Heart left ventricle (tissue), 16 donors: ENCODE results near the gene KIF26B. TPM values are rescaled to one million over a fixed set of nuclear protein-coding genes. Genes with fewer than 3 reads are reported as not detected.

Experiments
- ATAC-seq, 4 donors: fragments of 200-7000 bp; cut with Tn5 transposase; one replicate each; pipeline ENCODE4 v1.9.1; 2020 to 2022; ENCODE audit warnings: moderate library complexity in 4 of 4, mild to moderate bottlenecking in 3 of 4, moderate number of reproducible peaks in 1 of 4
- DNase-seq, 5 donors: peaks; one replicate each; pipeline ENCODE4 v3.0.0-alpha.2; 2020
- H3K27ac ChIP-seq, 12 donors: fragments of 200-600 bp; sonication (generic) in 4 of 12; one replicate each; pipeline versions ENCODE4 v1.5.0 to v1.8.0; 2016 to 2022; ENCODE audit warnings: mild to moderate bottlenecking in 2 of 12
- H3K27me3 ChIP-seq, 9 donors: fragments of 200-600 bp; sonication (generic) in 2 of 9; one replicate each; pipeline versions ENCODE4 v1.5.1 to v1.8.0; 2016 to 2022; ENCODE audit warnings: mild to moderate bottlenecking in 3 of 9
- H3K36me3 ChIP-seq, 9 donors: fragments of 200-600 bp; sonication (generic) in 2 of 9; one replicate each; pipeline versions ENCODE4 v1.5.0 to v1.8.0; 2018 to 2022; ENCODE audit warnings: mild to moderate bottlenecking in 2 of 9
- H3K4me1 ChIP-seq, 12 donors: fragments of 200-600 bp; sonication (generic) in 4 of 12; one replicate each; pipeline versions ENCODE4 v1.5.0 to v1.8.0; 2016 to 2022; ENCODE audit warnings: mild to moderate bottlenecking in 3 of 12
- H3K4me3 ChIP-seq, 12 donors: fragments of 200-600 bp; sonication (generic) in 4 of 12; one replicate each; pipeline versions ENCODE4 v1.5.0 to v1.8.0; 2017 to 2022; ENCODE audit warnings: mild to moderate bottlenecking in 9 of 12, moderate library complexity in 4 of 12
- H3K9me3 ChIP-seq, 12 donors: fragments of 200-600 bp; sonication (generic) in 4 of 12; one replicate each; pipeline versions ENCODE4 v1.5.0 to v1.8.0; 2016 to 2022; ENCODE audit warnings: mild to moderate bottlenecking in 1 of 12
- POLR2A ChIP-seq, 2 donors: fragments of 450-650 bp; IDR thresholded peaks; one replicate each; pipeline ENCODE4 v1.6.1; 2017; ENCODE audit warnings: antibody characterized with exemption in 2 of 2, mild to moderate bottlenecking in 2 of 2, moderate library complexity in 2 of 2
- WGBS, 4 donors: extraction: QIAGEN DNeasy Blood & Tissue Kit in 2 of 4; methylation state at CpG; one replicate each; pipeline versions ENCODE4 v1.1.5 to v1.1.7; 2013 to 2018; 5-methylcytosine and 5-hydroxymethylcytosine counted together
- intact Hi-C, 10 donors: fragments of 100-400 bp; cut with DNase I; formaldehyde crosslinking; loops; one replicate each; pipeline versions ENCODE4 v1.11.1 to v1.14.2; 2022
- polyA plus RNA-seq, 2 donors: library from polyadenylated mRNA; stranded (reverse); fragments of 200-250 nt; gene quantifications; one replicate each; pipeline ENCODE4 v1.2.3, GENCODE V29; 2013
- total RNA-seq, 9 donors: library from RNA; depleted of rRNA in 2 of 9; stranded (reverse); fragments of >200 nt in 2 of 9; fragmentation: NEBNext Ultra II Directional in 3 of 9; extraction: Animal tissue kit (Norgen Biotek cat#: 25700) in 3 of 9; gene quantifications; one replicate each; pipeline versions ENCODE4 v1.1.0 to v1.2.4, GENCODE V29; 2016 to 2023
- TF ChIP-seq, protein P1 (sequence below), 12 donors: fragments of 200-600 bp; sonication (generic) in 4 of 12; IDR thresholded peaks; one replicate each; pipeline versions ENCODE4 v1.5.0 to v1.8.0; 2018 to 2022; ENCODE audit warnings: antibody characterized with exemption in 12 of 12, mild to moderate bottlenecking in 5 of 12
- donor health status: ischemic (EF 13 %, LVEDD 7.1; RV severe dilation, severe dysfunction).
- donor health status: healthy with polysubstance abuse.
- donor health status: DM: no; HTN: yes; CAD: no.
- donor health status: DM: no; HTN: no; CAD: no.
- donor health status: ischemic (EF 25% LVEDD 6.9; RV normal size, moderate dysfunction).
- donor health status: ischemic (EF 25% LVEDD 5.7; RV mildly dilated, moderate dysfunction).
- donor health status: healthy.
- donor health status: DM: yes; HTN: yes; CAD: no.
- donor health status: ischemic (EF 35%, LVEDD 5.7; RV mildly dilated, moderate dysfunction).
- donor health status: nonischemic (EF 11% LVEDD 7.7; RV severe dilation, severe dysfunction).
- donor health status: DM: yes; HTN: yes; CAD: no.
- donor health status: PGD.
- donor health status: ischemic (EF 29% LVEDD 5.4; RV normal size, mild dysfunction).
- donor health status: nonischemic (EF 23%, LVEDD 6.1; RV moderate dilation, normal function).

KIF26B gene
- total and polyA plus RNA-seq, 11 donors: 1.2 to 7.0 (median 2.3) TPM

DNA sequence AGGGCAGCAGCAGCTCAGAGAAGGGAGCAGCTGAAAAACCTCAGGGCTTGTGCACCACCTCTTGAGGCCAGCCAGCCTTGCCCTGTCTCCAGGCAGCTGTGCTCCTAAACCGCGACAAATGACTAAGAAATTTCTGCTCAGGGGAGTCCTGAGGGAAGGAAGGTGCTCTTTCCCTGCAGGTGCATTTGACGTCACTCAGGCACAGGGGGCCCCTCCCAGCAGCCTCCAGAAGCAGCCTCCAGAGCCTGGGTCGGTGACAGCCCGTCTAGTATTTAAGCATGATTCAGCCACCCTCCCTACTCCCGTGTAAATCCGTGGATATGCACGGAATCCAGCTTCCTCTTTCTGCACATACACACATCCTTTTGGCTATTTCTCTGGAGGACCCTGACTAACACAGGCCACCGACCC is 560.5 kb downstream of the KIF26B start:
- no peak overlapping the region for H3K27ac ChIP-seq
- TF ChIP-seq POLR2A (IDR thresholded peaks at IDR 0.05): no peak
- TF ChIP-seq, protein P1, sequence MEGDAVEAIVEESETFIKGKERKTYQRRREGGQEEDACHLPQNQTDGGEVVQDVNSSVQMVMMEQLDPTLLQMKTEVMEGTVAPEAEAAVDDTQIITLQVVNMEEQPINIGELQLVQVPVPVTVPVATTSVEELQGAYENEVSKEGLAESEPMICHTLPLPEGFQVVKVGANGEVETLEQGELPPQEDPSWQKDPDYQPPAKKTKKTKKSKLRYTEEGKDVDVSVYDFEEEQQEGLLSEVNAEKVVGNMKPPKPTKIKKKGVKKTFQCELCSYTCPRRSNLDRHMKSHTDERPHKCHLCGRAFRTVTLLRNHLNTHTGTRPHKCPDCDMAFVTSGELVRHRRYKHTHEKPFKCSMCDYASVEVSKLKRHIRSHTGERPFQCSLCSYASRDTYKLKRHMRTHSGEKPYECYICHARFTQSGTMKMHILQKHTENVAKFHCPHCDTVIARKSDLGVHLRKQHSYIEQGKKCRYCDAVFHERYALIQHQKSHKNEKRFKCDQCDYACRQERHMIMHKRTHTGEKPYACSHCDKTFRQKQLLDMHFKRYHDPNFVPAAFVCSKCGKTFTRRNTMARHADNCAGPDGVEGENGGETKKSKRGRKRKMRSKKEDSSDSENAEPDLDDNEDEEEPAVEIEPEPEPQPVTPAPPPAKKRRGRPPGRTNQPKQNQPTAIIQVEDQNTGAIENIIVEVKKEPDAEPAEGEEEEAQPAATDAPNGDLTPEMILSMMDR (IDR thresholded peaks at IDR 0.05): no peak
- H3K27me3 ChIP-seq: no peaks in the 10 kb centered on the region
- H3K9me3 ChIP-seq: no peaks in the 10 kb centered on the region
- no peak for ATAC-seq
- 37 to 53% (median 51%) methylated on average over 8 to 9 of the region's 9 CpGs for WGBS, 4 donors
- no peak overlapping the region for H3K4me3 ChIP-seq
- no peaks in the 10 kb centered on the region for H3K36me3 ChIP-seq
- H3K4me1 ChIP-seq: no peaks in the 10 kb centered on the region
- no peak for DNase-seq
- intact Hi-C loops: no loop called here

- Histone ChIP-seq H3K27me3 (no peaks in the 10 kb centered on the region), H3K4me1 (no peaks in the 10 kb centered on the region), H3K9me3 (no peaks in the 10 kb centered on the region), H3K4me3 (no peak overlapping the region), H3K27ac (no peak overlapping the region), H3K36me3 (no peaks in the 10 kb centered on the region)
- no peak for DNase-seq
- intact Hi-C loops: no loop called here
- peak in 1 of 4 donors; percentile 31 for ATAC-seq
- no peak for TF ChIP-seq POLR2A (IDR thresholded peaks at IDR 0.05)
- TF ChIP-seq, protein P1 (IDR thresholded peaks at IDR 0.05): no peak
- WGBS, 4 donors: 55 to 78% (median 70%) methylated on average over 1 of the region's 1 CpG
Observed at GRCh38 chr1:245715970-245716369, 561.2 kb downstream of the KIF26B start.

DNA sequence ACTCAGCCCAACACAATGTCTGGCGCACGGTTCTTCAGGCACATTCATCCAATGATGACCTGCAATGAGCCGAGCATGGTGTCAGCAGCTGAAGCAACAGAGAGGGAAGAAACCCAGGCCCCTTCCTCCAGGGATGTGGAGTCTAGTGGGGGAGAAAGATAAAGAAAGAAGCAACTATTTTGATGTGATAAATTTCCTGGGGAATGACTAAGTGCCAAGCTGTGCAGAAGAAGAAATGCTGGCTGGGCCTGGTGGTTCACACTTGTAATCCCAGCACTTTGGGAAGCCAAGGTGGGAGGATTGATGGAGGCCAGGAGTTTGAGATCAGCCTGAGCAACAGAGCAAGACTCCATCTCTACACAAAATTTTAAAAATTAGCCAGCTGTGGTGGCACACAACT is 561.8 kb downstream of the KIF26B start:
- Histone ChIP-seq H3K27ac (no peak overlapping the region), H3K4me1 (no peaks in the 10 kb centered on the region), H3K27me3 (no peaks in the 10 kb centered on the region), H3K4me3 (no peak overlapping the region), H3K9me3 (no peaks in the 10 kb centered on the region), H3K36me3 (no peaks in the 10 kb centered on the region)
- intact Hi-C loops: no loop called here
- DNase-seq (no peak), ATAC-seq (no peak)
- 90 to 92% (median 91%) methylated on average over 3 of the region's 3 CpGs for WGBS, 4 donors
- no peak for TF ChIP-seq POLR2A (IDR thresholded peaks at IDR 0.05)
- TF ChIP-seq, protein P1 (IDR thresholded peaks at IDR 0.05): no peak

GRCh38 chr1:245717611-245718010 is 562.8 kb downstream of the KIF26B start:
- intact Hi-C loops: no loop called here

More at GRCh38 chr1:245717611-245718010, 562.8 kb downstream of the KIF26B start:
- ATAC-seq (no peak), DNase-seq (no peak)
- H3K4me3 ChIP-seq: no peak overlapping the region
- no peaks in the 10 kb centered on the region for H3K36me3 ChIP-seq
- no peaks in the 10 kb centered on the region for H3K4me1 ChIP-seq
- TF ChIP-seq, protein P1 (IDR thresholded peaks at IDR 0.05): no peak
- no peak for TF ChIP-seq POLR2A (IDR thresholded peaks at IDR 0.05)
- WGBS, 4 donors: 89 to 97% (median 95%) methylated on average over 3 of the region's 3 CpGs
- no peaks in the 10 kb centered on the region for H3K27me3 ChIP-seq
- no peaks in the 10 kb centered on the region for H3K9me3 ChIP-seq
- no peak overlapping the region for H3K27ac ChIP-seq
